ENCODE measurements around the gene TNK2.

The TNK2 gene

DNA sequence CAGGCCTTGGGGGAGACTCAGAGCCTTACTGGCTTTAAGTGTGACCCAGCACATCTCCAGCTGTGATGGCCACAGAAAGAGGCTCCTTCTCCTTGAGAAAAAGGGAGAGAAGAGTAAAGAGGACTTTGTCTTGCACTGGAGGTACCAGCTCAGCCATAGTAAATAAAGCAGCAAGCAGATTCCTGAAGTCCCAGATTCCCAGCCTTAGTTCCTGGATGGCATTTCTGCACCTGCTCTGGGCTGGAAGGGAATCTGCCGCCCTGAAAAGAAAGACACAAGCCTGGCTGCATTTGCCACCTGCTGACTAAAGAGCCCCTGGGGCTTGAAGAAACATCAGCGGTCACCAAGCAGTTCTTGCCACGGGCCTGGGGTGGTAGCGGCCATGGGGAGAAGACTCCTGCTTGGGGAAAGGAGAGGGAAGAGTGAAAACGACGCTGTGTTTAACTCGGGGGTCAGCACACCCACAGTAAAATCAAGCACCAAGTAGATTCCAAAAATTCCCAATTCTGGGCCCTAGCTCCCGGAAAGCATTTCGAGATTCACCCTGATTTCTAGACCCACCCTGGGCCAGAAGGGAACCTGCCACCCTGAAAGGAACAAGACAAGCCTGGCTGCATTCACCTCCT is 24.2 kb upstream of the TNK2 start:
- H3K4me3 ChIP-seq (ENCODE audit: low read depth, low read length): no peak overlapping the region
- TF ChIP-seq CTCF (IDR thresholded peaks at IDR 0.05; ENCODE audit: low read depth, low read length): no peak

DNA sequence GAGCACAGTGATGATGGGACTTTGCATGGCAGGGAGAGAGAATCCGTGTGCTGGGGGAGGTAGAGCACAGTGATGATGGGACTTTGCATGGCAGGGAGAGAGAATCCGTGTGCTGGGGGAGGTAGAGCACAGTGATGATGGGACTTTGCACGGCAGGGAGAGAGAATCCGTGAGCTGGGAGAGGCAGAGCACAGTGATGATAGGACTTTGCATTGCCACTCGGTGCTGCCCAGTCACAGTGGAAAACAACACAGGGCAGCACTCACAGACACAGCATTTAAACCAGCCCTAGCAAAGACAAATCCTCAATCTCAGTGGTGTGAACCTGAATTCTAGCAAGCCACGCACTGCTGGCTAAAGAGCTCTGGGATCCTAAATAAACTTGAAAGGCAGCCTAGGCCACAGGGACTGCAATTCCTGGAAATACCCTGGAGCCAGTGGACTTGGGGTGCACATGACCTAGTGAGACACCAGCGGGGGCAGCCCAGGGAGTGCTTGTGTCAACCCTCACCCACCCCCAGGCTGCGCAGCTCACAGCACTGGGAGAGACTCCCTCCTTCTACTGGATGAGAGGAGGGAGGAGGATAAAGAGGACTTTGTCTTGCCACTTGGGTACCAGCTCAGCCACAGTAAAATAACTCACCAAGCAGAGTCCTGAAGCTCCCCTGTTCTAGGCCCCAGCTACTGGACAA is 23.4 kb upstream of the TNK2 start:
- no peak for TF ChIP-seq CTCF (IDR thresholded peaks at IDR 0.05; ENCODE audit: low read depth, low read length)
- H3K4me3 ChIP-seq (ENCODE audit: low read depth, low read length): no peak overlapping the region

DNA sequence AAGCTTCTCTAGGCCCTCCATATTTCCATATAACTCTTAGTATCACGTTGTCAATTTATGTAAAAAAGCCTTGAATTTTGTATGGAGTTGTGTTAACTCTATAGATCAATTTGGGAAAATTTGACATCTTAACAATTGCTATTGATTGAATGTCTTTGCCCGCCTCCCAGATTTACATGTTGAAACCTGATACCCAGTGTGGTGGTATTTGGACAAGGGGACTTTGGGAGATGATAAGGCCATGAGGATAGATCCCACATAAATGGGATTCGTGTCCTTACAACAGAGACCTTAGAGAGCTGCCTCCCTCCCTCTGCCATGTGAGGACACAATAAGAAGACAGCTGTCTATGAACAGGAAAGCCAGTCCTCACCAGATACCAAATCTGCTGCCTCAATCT is 21.1 kb upstream of the TNK2 start:
- no peak overlapping the region for H3K4me3 ChIP-seq (ENCODE audit: low read depth, low read length)
- no peak for TF ChIP-seq CTCF (IDR thresholded peaks at IDR 0.05; ENCODE audit: low read depth, low read length)

- no peak overlapping the region for H3K4me3 ChIP-seq (ENCODE audit: low read depth, low read length)
- TF ChIP-seq CTCF (IDR thresholded peaks at IDR 0.05; ENCODE audit: low read depth, low read length): no peak
Observed at GRCh38 chr3:195921334-195921791, 13.0 kb upstream of the TNK2 start.

DNA sequence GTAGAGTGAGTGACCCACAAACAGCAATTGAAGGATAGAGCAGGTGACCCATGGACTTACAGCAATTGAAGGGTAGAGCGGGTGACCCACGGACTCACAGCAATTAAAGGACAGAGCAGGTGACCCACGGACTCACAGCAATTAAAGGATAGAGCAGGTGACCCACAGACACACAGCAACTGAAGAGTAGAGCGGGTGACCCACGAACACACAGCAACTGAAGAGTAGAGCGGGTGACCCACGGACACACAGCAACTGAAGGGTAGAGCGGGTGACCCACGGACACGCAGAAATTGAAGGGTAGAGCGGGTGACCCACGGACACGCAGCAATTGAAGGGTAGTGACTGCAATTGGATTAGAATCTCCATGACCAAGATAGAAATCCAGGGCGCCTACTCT is 9.8 kb upstream of the TNK2 start:
- no peak overlapping the region for H3K4me3 ChIP-seq (ENCODE audit: low read depth, low read length)
- no peak for TF ChIP-seq CTCF (IDR thresholded peaks at IDR 0.05; ENCODE audit: low read depth, low read length)

- no peak overlapping the region for H3K4me3 ChIP-seq (ENCODE audit: low read depth, low read length)
- no peak for TF ChIP-seq CTCF (IDR thresholded peaks at IDR 0.05; ENCODE audit: low read depth, low read length)
Observed at GRCh38 chr3:195916991-195917390, 8.6 kb upstream of the TNK2 start.

DNA sequence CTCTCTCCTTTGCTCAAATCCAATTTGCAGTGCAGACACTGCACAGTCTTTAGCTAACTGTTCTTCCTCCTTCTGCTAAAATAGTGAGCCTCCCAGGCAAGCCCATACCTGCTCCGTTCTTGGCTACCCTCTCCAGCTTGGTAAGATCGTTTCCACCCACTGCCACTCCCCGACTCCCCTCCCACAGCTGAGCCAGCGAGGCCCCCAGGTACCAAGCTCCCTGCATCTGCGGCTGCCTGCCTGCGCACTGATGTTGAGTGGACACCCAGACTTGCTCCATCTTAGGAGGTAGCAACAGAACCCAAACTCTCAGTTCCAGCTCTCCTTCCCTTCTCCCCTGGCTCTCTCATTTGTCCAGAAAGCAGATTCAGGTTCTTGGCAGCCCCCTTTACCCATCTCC is 7.9 kb upstream of the TNK2 start:
- H3K4me3 ChIP-seq (ENCODE audit: low read depth, low read length): no peak overlapping the region
- no peak for TF ChIP-seq CTCF (IDR thresholded peaks at IDR 0.05; ENCODE audit: low read depth, low read length)

All from WI38 (cell line).